ENCODE data around the gene CDIP1. TPM values are rescaled to one million over a fixed set of nuclear protein-coding genes. Genes with fewer than 3 reads are reported as not detected.
A peak's percentile ranks its signal among the peaks of the same experiment; 100 is the strongest.

The CDIP1 gene
- total RNA-seq, 1 donor from 2014 or later = 36.4 TPM

DNA sequence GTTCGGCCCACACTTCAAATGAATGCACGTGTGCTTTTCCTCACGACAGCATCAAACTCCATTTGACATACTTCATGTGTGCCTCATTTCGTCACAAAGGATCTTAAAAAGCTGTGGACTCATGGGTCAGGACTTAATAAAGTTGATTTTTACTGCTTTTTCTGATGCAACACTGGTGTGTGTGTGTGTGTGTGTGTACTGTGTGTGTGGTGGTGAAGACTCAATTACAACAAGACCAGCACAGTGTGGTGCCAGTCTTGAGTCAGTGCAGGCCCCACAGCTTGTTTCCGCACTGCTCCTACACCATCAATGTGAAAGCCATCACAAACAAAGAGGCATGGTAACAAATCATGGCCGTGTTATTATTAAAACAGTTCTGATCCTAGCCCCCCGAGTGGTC lies 17.7 kb downstream of the CDIP1 start:
- Mint-ChIP-seq H3K27ac (ENCODE audit: unreplicated experiment) (no peak overlapping the region), H3K36me3 (ENCODE audit: low read depth) (peaks cover 2% of the 10 kb centered on the region), H3K4me1 (ENCODE audit: low read depth) (peaks cover 19% of the 10 kb centered on the region), H3K27me3 (ENCODE audit: low read depth) (no peaks in the 10 kb centered on the region), H3K9me3 (ENCODE audit: low read depth) (no peaks in the 10 kb centered on the region), H3K4me3 (ENCODE audit: unreplicated experiment) (no peak overlapping the region)
- no peak for DNase-seq (ENCODE audit: low spot score)
- TF ChIP-seq, protein P1, sequence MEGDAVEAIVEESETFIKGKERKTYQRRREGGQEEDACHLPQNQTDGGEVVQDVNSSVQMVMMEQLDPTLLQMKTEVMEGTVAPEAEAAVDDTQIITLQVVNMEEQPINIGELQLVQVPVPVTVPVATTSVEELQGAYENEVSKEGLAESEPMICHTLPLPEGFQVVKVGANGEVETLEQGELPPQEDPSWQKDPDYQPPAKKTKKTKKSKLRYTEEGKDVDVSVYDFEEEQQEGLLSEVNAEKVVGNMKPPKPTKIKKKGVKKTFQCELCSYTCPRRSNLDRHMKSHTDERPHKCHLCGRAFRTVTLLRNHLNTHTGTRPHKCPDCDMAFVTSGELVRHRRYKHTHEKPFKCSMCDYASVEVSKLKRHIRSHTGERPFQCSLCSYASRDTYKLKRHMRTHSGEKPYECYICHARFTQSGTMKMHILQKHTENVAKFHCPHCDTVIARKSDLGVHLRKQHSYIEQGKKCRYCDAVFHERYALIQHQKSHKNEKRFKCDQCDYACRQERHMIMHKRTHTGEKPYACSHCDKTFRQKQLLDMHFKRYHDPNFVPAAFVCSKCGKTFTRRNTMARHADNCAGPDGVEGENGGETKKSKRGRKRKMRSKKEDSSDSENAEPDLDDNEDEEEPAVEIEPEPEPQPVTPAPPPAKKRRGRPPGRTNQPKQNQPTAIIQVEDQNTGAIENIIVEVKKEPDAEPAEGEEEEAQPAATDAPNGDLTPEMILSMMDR (IDR thresholded peaks at IDR 0.05) = no peak

GRCh38 chr16:4519274-4520058 lies 19.1 kb downstream of the CDIP1 start:
- no peak overlapping the region for H3K4me3 Mint-ChIP-seq (ENCODE audit: unreplicated experiment)

GRCh38 chr16:4517812-4518680 lies 20.5 kb downstream of the CDIP1 start:
- Mint-ChIP-seq H3K27ac (ENCODE audit: unreplicated experiment) (no peak overlapping the region), H3K9me3 (ENCODE audit: low read depth) (no peaks in the 10 kb centered on the region), H3K27me3 (ENCODE audit: low read depth) (no peaks in the 10 kb centered on the region), H3K4me1 (ENCODE audit: low read depth) (peaks cover 23% of the 10 kb centered on the region), H3K4me3 (ENCODE audit: unreplicated experiment) (no peak overlapping the region), H3K36me3 (ENCODE audit: low read depth) (no peaks in the 10 kb centered on the region)
- TF ChIP-seq, protein P1 (IDR thresholded peaks at IDR 0.05) = peak; percentile 78
- no peak for DNase-seq (ENCODE audit: low spot score)

More at GRCh38 chr16:4519274-4520058, 19.1 kb downstream of the CDIP1 start:
- TF ChIP-seq, protein P1 (IDR thresholded peaks at IDR 0.05) = no peak
- no peak overlapping the region for H3K27ac Mint-ChIP-seq (ENCODE audit: unreplicated experiment)
- H3K27me3 Mint-ChIP-seq (ENCODE audit: low read depth) = no peaks in the 10 kb centered on the region
- DNase-seq (ENCODE audit: low spot score) = no peak
- no peaks in the 10 kb centered on the region for H3K36me3 Mint-ChIP-seq (ENCODE audit: low read depth)
- no peaks in the 10 kb centered on the region for H3K9me3 Mint-ChIP-seq (ENCODE audit: low read depth)
- peaks cover 28% of the 10 kb centered on the region for H3K4me1 Mint-ChIP-seq (ENCODE audit: low read depth)

- Mint-ChIP-seq H3K4me1 (ENCODE audit: low read depth) (peaks cover 11% of the 10 kb centered on the region), H3K27ac (ENCODE audit: unreplicated experiment) (peak overlapping the region; percentile 72), H3K9me3 (ENCODE audit: low read depth) (no peaks in the 10 kb centered on the region), H3K36me3 (ENCODE audit: low read depth) (peaks cover 9% of the 10 kb centered on the region), H3K27me3 (ENCODE audit: low read depth) (no peaks in the 10 kb centered on the region), H3K4me3 (ENCODE audit: unreplicated experiment) (no peak overlapping the region)
- TF ChIP-seq, protein P1 (IDR thresholded peaks at IDR 0.05) = no peak
- no peak for DNase-seq (ENCODE audit: low spot score)
Measured at GRCh38 chr16:4515611-4516233, 22.9 kb downstream of the CDIP1 start.

DNA sequence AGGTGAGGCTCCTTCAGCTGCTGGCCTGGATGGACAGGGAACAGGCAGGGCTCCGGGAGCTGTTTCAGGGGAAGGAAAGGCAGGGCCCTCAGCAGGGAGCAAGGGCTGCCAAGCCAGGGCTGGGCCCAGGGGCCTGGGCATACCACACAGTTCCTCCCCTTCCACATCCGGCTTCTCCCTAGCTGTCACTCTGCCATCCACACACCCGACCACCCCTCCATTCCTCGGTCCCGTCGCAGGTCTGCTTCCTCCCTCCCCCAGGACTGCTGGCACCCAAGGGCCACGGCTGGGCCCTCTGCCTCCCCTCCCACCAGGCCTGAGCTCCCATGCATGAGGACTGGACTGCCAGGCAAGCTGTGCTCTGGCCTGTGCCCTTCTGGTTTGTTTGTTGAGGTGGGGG lies 24.0 kb downstream of the CDIP1 start:
- Mint-ChIP-seq H3K27ac (ENCODE audit: unreplicated experiment) (peak overlapping the region; percentile 6), H3K9me3 (ENCODE audit: low read depth) (no peaks in the 10 kb centered on the region), H3K4me3 (ENCODE audit: unreplicated experiment) (no peak overlapping the region), H3K4me1 (ENCODE audit: low read depth) (peaks cover 11% of the 10 kb centered on the region), H3K36me3 (ENCODE audit: low read depth) (peaks cover 13% of the 10 kb centered on the region), H3K27me3 (ENCODE audit: low read depth) (no peaks in the 10 kb centered on the region)
- DNase-seq (ENCODE audit: low spot score) = no peak
- TF ChIP-seq, protein P1 (IDR thresholded peaks at IDR 0.05) = no peak

Data from chondrocyte (in vitro differentiated cells).